HG03159 (cell line): Measurements from ENCODE around the gene PRR14L.

Source experiments
- ATAC-seq: cut with Tn5 transposase; IDR thresholded peaks from one replicate; pipeline ENCODE4 v1.9.1; 2021; ENCODE audit warnings: mild to moderate bottlenecking, moderate library complexity; ENCODE audit not compliant: unreplicated experiment

The PRR14L gene

DNA sequence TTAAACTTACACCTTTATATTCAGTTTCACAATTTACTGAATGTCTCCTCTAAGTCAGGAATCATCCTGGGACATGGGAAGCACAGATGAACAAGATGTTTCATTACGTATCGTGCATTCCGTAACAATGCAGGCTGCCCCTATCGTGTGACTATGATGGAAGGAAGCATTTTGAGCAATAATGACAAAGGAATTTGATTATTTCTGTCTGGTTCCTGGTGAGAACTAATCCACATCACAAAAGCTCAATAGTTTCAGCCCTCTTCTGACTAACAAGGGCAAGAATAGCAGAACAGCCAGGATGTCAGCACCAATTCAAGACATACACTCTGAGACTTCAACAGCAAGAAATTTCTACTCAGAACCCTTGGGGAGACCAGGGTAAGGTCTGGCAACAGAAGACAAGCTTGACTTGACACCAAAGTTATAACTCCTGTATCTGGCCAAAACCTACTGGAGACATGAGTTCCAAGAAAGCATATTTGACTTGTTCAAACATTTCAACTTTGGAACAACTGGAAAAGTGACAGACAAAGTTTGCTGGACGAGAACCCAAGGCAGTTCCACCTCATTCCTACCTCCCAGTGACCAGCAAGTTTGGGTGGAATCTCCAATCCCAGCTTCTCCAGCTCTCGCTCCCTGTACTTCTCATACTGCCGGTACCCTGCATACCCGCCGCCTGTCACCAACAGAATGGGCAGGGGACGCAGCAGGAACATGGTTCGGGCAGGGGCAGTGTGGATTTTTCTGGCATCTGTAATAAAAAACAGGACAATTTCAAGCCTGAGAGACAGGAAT lies 102.2 kb downstream of the PRR14L start:
- ATAC-seq: no peak

DNA sequence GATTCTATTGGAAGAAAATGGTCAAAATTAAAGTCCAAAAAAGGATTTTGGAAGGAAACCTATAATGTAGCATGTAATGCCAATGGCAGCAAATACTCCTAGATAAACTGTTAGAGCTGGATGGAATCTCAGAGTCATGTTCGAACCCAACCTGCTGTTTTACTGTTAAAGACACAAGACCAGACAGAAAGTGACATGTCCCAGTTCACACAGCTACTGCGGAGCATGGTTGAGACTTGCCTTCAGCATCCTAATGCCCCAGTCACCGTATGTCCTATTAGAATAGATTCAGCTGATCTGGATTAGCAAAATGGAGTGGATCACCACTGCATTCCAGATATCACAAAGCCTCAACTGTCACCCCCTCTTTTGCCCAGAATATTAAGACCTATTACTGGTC lies 102.9 kb downstream of the PRR14L start:
- no peak for ATAC-seq

DNA sequence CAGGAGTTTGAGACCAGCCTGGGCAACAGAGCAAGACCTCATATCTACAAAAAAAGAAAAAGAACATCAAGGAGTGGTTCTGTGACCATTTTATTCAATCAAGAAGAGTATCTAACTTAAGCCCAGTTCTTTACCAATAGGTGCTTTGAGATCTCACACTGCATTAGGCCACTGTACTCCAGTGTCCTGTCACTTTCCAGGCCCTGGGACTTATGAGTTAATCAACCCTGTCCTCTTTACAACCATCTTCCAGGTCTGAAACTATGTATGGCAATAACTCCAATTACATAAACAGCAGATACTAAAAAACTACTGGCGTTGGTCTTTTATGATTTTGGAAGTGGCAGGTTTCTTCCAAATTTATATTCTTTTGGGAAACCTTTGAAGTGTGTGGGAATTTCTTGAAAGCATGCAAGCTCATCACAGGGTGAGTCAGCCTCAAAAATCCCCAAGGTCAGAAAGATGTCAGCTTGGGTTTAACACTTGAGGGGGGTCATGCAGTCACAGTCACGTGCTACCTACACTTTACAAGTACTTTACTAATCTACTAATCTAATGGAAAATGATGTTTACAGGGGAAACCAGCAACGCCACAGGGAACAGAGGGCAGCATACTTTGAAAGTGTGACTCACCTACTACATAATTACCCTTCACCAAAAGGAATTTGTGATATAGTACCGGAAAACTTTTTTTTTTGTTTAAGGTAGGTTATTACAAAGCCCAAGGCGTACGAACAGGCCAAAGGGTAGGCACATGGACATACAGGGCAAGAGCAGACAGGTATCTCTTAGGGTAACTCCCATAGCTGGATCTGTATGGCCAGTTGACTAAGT lies 103.5 kb downstream of the PRR14L start:
- ATAC-seq: no peak

DNA sequence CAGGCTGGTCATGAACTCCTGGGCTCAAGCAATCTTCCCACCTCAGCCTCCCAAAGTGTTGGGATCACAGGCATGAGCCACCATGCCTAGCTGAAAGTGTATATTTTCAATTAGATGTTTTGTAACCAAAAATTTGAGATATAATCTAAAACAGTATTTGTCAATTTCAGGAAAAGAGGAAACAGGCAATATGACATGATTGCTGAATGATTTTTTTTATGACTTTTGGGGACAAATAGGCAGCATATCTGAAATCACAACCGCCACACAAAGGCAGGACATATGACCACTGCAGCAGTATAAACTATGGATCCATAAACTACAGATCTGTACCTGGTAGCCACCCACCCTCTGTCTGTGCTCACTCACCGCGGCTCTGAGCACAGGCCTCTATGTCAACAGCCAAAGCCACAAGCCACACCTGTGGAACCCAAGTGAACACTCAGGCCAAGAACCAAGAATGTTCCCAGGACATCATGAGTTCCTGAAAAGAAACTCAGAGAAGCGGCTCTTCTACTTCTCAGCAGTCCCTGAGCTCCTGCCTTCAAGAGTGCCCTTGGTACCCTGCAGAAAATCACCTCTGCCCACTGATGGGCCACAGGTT lies 110.4 kb downstream of the PRR14L start:
- no peak for ATAC-seq

DNA sequence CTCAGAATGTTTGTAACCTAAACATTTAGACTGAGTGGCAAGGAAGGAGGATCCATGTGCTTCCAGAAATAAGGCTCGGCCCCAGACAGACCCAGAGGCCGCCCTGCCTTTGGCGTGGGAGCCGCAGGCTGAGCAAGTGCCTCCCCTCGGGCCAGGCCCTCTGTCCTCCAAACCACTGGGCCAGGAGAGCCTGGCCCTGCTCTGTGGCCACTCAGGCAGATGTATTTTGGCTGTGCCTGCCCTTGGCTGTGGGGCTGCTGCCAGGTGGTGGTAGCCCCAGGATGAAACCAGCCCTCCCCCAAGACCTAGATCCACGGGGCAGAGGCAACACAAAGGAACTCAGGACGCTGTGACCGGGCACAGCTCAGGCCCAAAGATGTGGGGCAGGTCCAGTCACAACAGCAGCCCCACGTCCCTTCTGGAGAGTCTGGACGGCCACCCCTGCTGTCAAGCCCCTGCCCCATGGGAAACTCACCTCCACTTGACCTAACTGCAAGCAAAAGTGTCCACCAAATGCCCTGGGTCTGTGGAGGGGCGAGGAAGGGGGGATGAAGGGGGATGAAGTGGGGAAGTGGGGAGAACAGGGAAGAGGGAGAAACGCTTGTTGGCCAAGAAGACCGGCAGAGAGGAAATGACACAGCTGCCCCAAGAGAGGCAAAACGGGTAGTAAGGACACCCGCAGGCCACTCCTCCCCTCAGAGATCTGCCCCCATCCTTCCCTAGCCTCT lies 111.9 kb downstream of the PRR14L start:
- no peak for ATAC-seq

DNA sequence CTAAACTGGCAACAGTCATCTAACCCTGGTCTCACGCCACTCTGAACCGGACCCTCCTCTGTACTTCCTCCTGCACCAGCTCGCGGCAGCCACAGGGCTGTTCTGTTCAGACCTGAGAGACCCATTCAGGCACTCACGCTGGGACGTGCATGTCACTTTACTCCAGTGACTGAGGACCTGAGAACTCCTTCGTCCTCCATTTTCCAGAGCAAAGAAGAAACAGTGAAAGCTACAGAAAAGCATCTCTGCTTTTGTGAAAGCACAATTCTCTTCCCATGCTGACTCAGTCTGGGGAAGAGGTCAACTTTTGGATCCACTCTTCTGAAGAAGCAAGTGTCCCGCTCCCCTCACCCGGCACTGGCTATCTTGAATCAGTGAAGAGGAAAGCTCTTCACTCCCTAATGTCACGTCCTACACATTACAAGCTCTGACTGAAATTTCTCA lies 112.5 kb downstream of the PRR14L start:
- ATAC-seq: no peak

DNA sequence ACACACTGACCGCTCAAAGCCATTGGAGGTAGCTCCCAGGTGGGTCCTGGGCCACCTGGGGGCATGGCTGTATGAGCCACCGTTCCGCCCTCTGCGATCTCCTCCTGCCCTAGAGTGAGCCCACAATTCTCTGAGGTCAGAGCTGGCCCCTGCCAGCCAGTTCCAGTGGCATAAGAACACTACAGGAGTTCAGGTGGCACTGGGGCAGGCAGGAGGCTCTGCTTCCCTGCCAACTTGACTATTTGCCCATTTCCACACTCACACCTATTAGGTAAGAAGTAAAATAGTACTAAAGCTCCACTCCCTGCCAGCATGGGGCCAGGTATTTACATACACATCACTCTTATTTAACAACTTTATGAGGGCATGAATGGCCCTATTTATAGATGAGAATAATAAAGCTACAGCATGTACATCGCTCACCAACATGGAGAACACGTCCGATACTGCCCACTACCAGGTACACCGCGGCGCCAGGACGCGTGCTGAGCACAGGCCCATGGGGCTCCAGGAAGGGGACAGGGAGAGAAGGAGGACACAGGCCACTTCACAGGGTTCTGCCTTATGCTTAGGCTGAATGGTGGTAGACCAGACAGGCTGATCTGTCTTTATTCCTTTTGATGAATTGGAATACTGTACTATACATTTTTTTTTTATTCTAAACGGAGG lies 114.2 kb downstream of the PRR14L start:
- ATAC-seq: no peak

DNA sequence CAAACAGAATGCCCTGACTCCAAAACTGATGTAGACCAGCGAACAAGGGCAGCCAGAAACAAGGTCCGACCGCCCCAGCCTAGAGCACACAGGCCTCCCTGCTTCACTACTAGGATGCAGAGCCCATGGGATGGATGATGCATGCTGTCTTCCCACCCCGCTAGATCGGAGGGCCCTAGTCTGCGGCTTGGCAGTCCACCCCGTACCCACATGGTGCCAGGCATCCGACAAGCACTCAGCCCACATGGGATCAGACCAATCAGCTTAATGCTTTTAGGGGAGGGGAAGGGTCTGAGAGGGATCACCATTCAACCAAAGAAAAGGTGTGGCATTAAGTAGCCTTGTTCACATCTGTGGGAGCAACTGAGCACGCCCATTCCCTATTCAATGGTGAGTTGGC lies 118.5 kb downstream of the PRR14L start:
- no peak for ATAC-seq
